Measurements from ENCODE around the gene VTCN1.

The VTCN1 gene

GRCh38 chr1:117213046-117213445 is 2.3 kb upstream of the VTCN1 start:
- Histone ChIP-seq H3K4me3 (ENCODE audit: insufficient read depth, low read depth, low read length) (no peak overlapping the region), H3K4me1 (ENCODE audit: control insufficient read depth, insufficient read depth, low read length) (no peaks in the 10 kb centered on the region), H3K36me3 (ENCODE audit: control insufficient read depth, insufficient read depth, low read length) (no peaks in the 10 kb centered on the region), H3K27me3 (ENCODE audit: control insufficient read depth, insufficient read depth, low read length, poor library complexity, severe bottlenecking) (no peaks in the 10 kb centered on the region), H3K9me3 (ENCODE audit: control insufficient read depth, low read length) (no peaks in the 10 kb centered on the region), H3K27ac (ENCODE audit: insufficient read depth, low read depth, low read length, poor library complexity, severe bottlenecking) (no peak overlapping the region)
- WGBS, 2 experiments: 97% methylated on average over 6 of the region's 6 CpGs

GRCh38 chr1:117210386-117210785 is 341 bp downstream of the VTCN1 start:
- no peaks in the 10 kb centered on the region for H3K4me1 ChIP-seq (ENCODE audit: control insufficient read depth, insufficient read depth, low read length)
- no peaks in the 10 kb centered on the region for H3K9me3 ChIP-seq (ENCODE audit: control insufficient read depth, low read length)
- WGBS, 2 experiments: 94 to 95% methylated on average over 4 of the region's 4 CpGs
- no peak overlapping the region for H3K4me3 ChIP-seq (ENCODE audit: insufficient read depth, low read depth, low read length)
- no peaks in the 10 kb centered on the region for H3K27me3 ChIP-seq (ENCODE audit: control insufficient read depth, insufficient read depth, low read length, poor library complexity, severe bottlenecking)
- no peaks in the 10 kb centered on the region for H3K36me3 ChIP-seq (ENCODE audit: control insufficient read depth, insufficient read depth, low read length)
- no peak overlapping the region for H3K27ac ChIP-seq (ENCODE audit: insufficient read depth, low read depth, low read length, poor library complexity, severe bottlenecking)

- no peaks in the 10 kb centered on the region for H3K27me3 ChIP-seq (ENCODE audit: control insufficient read depth, insufficient read depth, low read length, poor library complexity, severe bottlenecking)
- H3K9me3 ChIP-seq (ENCODE audit: control insufficient read depth, low read length): no peaks in the 10 kb centered on the region
- no peak overlapping the region for H3K4me3 ChIP-seq (ENCODE audit: insufficient read depth, low read depth, low read length)
- no peaks in the 10 kb centered on the region for H3K4me1 ChIP-seq (ENCODE audit: control insufficient read depth, insufficient read depth, low read length)
- no peaks in the 10 kb centered on the region for H3K36me3 ChIP-seq (ENCODE audit: control insufficient read depth, insufficient read depth, low read length)
- 85 to 90% methylated on average over 3 of the region's 3 CpGs for WGBS, 2 experiments
- no peak overlapping the region for H3K27ac ChIP-seq (ENCODE audit: insufficient read depth, low read depth, low read length, poor library complexity, severe bottlenecking)
Measured at GRCh38 chr1:117209094-117209493, 1.6 kb downstream of the VTCN1 start.

GRCh38 chr1:117208580-117208979 is 2.1 kb downstream of the VTCN1 start:
- no peak overlapping the region for H3K27ac ChIP-seq (ENCODE audit: insufficient read depth, low read depth, low read length, poor library complexity, severe bottlenecking)
- 84 to 92% methylated on average over 3 of the region's 3 CpGs for WGBS, 2 experiments
- H3K4me1 ChIP-seq (ENCODE audit: control insufficient read depth, insufficient read depth, low read length): no peaks in the 10 kb centered on the region
- no peaks in the 10 kb centered on the region for H3K36me3 ChIP-seq (ENCODE audit: control insufficient read depth, insufficient read depth, low read length)
- no peak overlapping the region for H3K4me3 ChIP-seq (ENCODE audit: insufficient read depth, low read depth, low read length)
- H3K27me3 ChIP-seq (ENCODE audit: control insufficient read depth, insufficient read depth, low read length, poor library complexity, severe bottlenecking): no peaks in the 10 kb centered on the region
- no peaks in the 10 kb centered on the region for H3K9me3 ChIP-seq (ENCODE audit: control insufficient read depth, low read length)

GRCh38 chr1:117205368-117205767 is 5.4 kb downstream of the VTCN1 start:
- 84 to 95% methylated on average over 2 of the region's 2 CpGs for WGBS, 2 experiments

GRCh38 chr1:117201808-117202207 is 8.9 kb downstream of the VTCN1 start:
- H3K27me3 ChIP-seq (ENCODE audit: control insufficient read depth, insufficient read depth, low read length, poor library complexity, severe bottlenecking): no peaks in the 10 kb centered on the region
- 80 to 91% methylated on average over 1 of the region's 1 CpG for WGBS, 2 experiments
- peaks cover 4% of the 10 kb centered on the region for H3K4me1 ChIP-seq (ENCODE audit: control insufficient read depth, insufficient read depth, low read length)
- no peaks in the 10 kb centered on the region for H3K36me3 ChIP-seq (ENCODE audit: control insufficient read depth, insufficient read depth, low read length)
- no peaks in the 10 kb centered on the region for H3K9me3 ChIP-seq (ENCODE audit: control insufficient read depth, low read length)
- H3K4me3 ChIP-seq (ENCODE audit: insufficient read depth, low read depth, low read length): no peak overlapping the region
- H3K27ac ChIP-seq (ENCODE audit: insufficient read depth, low read depth, low read length, poor library complexity, severe bottlenecking): no peak overlapping the region

More at GRCh38 chr1:117205368-117205767, 5.4 kb downstream of the VTCN1 start:
- no peaks in the 10 kb centered on the region for H3K9me3 ChIP-seq (ENCODE audit: control insufficient read depth, low read length)
- H3K27ac ChIP-seq (ENCODE audit: insufficient read depth, low read depth, low read length, poor library complexity, severe bottlenecking): no peak overlapping the region
- H3K4me1 ChIP-seq (ENCODE audit: control insufficient read depth, insufficient read depth, low read length): peaks cover 4% of the 10 kb centered on the region
- no peak overlapping the region for H3K4me3 ChIP-seq (ENCODE audit: insufficient read depth, low read depth, low read length)
- no peaks in the 10 kb centered on the region for H3K27me3 ChIP-seq (ENCODE audit: control insufficient read depth, insufficient read depth, low read length, poor library complexity, severe bottlenecking)
- H3K36me3 ChIP-seq (ENCODE audit: control insufficient read depth, insufficient read depth, low read length): no peaks in the 10 kb centered on the region

- Histone ChIP-seq H3K4me1 (ENCODE audit: control insufficient read depth, insufficient read depth, low read length) (peaks cover 3% of the 10 kb centered on the region), H3K9me3 (ENCODE audit: control insufficient read depth, low read length) (peaks cover 2% of the 10 kb centered on the region), H3K4me3 (ENCODE audit: insufficient read depth, low read depth, low read length) (no peak overlapping the region), H3K27ac (ENCODE audit: insufficient read depth, low read depth, low read length, poor library complexity, severe bottlenecking) (no peak overlapping the region), H3K27me3 (ENCODE audit: control insufficient read depth, insufficient read depth, low read length, poor library complexity, severe bottlenecking) (no peaks in the 10 kb centered on the region), H3K36me3 (ENCODE audit: control insufficient read depth, insufficient read depth, low read length) (no peaks in the 10 kb centered on the region)
- 94 to 95% methylated on average over 2 of the region's 2 CpGs for WGBS, 2 experiments
Measured at GRCh38 chr1:117198097-117198496, 12.6 kb downstream of the VTCN1 start.

GRCh38 chr1:117189726-117190125 is 21.0 kb downstream of the VTCN1 start:
- Histone ChIP-seq H3K9me3 (ENCODE audit: control insufficient read depth, low read length) (peaks cover 2% of the 10 kb centered on the region), H3K4me3 (ENCODE audit: insufficient read depth, low read depth, low read length) (no peak overlapping the region), H3K36me3 (ENCODE audit: control insufficient read depth, insufficient read depth, low read length) (no peaks in the 10 kb centered on the region), H3K4me1 (ENCODE audit: control insufficient read depth, insufficient read depth, low read length) (no peaks in the 10 kb centered on the region), H3K27me3 (ENCODE audit: control insufficient read depth, insufficient read depth, low read length, poor library complexity, severe bottlenecking) (no peaks in the 10 kb centered on the region), H3K27ac (ENCODE audit: insufficient read depth, low read depth, low read length, poor library complexity, severe bottlenecking) (no peak overlapping the region)
- 93 to 98% methylated on average over 2 of the region's 2 CpGs for WGBS, 2 experiments

GRCh38 chr1:117188816-117189437 is 21.8 kb downstream of the VTCN1 start:
- H3K36me3 ChIP-seq (ENCODE audit: control insufficient read depth, insufficient read depth, low read length): no peaks in the 10 kb centered on the region
- H3K4me1 ChIP-seq (ENCODE audit: control insufficient read depth, insufficient read depth, low read length): no peaks in the 10 kb centered on the region
- no peaks in the 10 kb centered on the region for H3K27me3 ChIP-seq (ENCODE audit: control insufficient read depth, insufficient read depth, low read length, poor library complexity, severe bottlenecking)
- 89 to 94% methylated on average over 6 of the region's 8 CpGs for WGBS, 2 experiments
- H3K27ac ChIP-seq (ENCODE audit: insufficient read depth, low read depth, low read length, poor library complexity, severe bottlenecking): no peak overlapping the region
- no peak overlapping the region for H3K4me3 ChIP-seq (ENCODE audit: insufficient read depth, low read depth, low read length)
- H3K9me3 ChIP-seq (ENCODE audit: control insufficient read depth, low read length): peaks cover 2% of the 10 kb centered on the region

- H3K4me3 ChIP-seq (ENCODE audit: insufficient read depth, low read depth, low read length): no peak overlapping the region
- no peaks in the 10 kb centered on the region for H3K36me3 ChIP-seq (ENCODE audit: control insufficient read depth, insufficient read depth, low read length)
- H3K9me3 ChIP-seq (ENCODE audit: control insufficient read depth, low read length): no peaks in the 10 kb centered on the region
- no peaks in the 10 kb centered on the region for H3K27me3 ChIP-seq (ENCODE audit: control insufficient read depth, insufficient read depth, low read length, poor library complexity, severe bottlenecking)
- no peaks in the 10 kb centered on the region for H3K4me1 ChIP-seq (ENCODE audit: control insufficient read depth, insufficient read depth, low read length)
- no peak overlapping the region for H3K27ac ChIP-seq (ENCODE audit: insufficient read depth, low read depth, low read length, poor library complexity, severe bottlenecking)
- WGBS, 2 experiments: 89 to 92% methylated on average over 4 to 5 of the region's 5 CpGs
Measured at GRCh38 chr1:117188170-117188815, 22.4 kb downstream of the VTCN1 start.
